OCI-LY7 (cell line): ENCODE results near the gene BBS5. TPM values are rescaled to one million over a fixed set of nuclear protein-coding genes. Genes with fewer than 3 reads are reported as not detected.

Experiments used
- BruUV-seq: library from RNA; stranded (reverse); fragments of 400-500 nt; replicated peaks from 2 replicates; lab custom pipeline; 2021; lab: Mats Ljungman, UMichigan
- CTCF ChIA-PET: fragments of 300-600 bp; sonication (Branson Sonifier 250); formaldehyde crosslinking; loops from one replicate; lab custom pipeline; 2022; ENCODE audit warnings: antibody characterized with exemption; ENCODE audit not compliant: unreplicated experiment; lab: Charles Lee
- POLR2A ChIA-PET: fragments of 300-600 bp; sonication (Branson Sonifier 250); formaldehyde crosslinking; loops from one replicate; lab custom pipeline; 2022; ENCODE audit warnings: antibody characterized with exemption; lab: Charles Lee
- DNase-seq: peaks from one replicate; pipeline ENCODE4 v3.0.0-alpha.2; 2015; ENCODE audit warnings: low spot score
- H2AFZ ChIP-seq: fragments of 200-600 bp; sonication (generic), shearing (Covaris generic); 2 replicates; pipeline ENCODE4 v1.6.1; 2014; ENCODE audit warnings: mild to moderate bottlenecking, antibody characterized with exemption, low read length, moderate library complexity
- H3K27ac ChIP-seq: fragments of 200-600 bp; sonication (generic); 2 replicates; pipeline ENCODE4 v1.5.1; 2014; ENCODE audit warnings: mixed run types, low read depth, mild to moderate bottlenecking, moderate library complexity, low read length, inconsistent platforms; ENCODE audit not compliant: poor library complexity, severe bottlenecking
- H3K36me3 ChIP-seq: fragments of 200-600 bp; sonication (generic); 2 replicates; pipeline ENCODE4 v1.6.1; 2014; ENCODE audit warnings: mild to moderate bottlenecking, antibody characterized with exemption, low read length, moderate library complexity, mixed read lengths; ENCODE audit not compliant: insufficient read depth
- H3K4me1 ChIP-seq: fragments of 200-600 bp; sonication (generic); 2 replicates; pipeline ENCODE4 v1.5.1; 2014; ENCODE audit warnings: mild to moderate bottlenecking, low read length; ENCODE audit not compliant: insufficient read depth, poor library complexity, severe bottlenecking
- H3K4me2 ChIP-seq: fragments of 200-600 bp; sonication (generic); 2 replicates; pipeline ENCODE4 v1.6.1; 2014; ENCODE audit warnings: mild to moderate bottlenecking, low read length
- H3K4me3 ChIP-seq: fragments of 200-600 bp; sonication (generic); 2 replicates; pipeline ENCODE4 v1.5.1; 2014; ENCODE audit warnings: mild to moderate bottlenecking, low read depth, low read length; ENCODE audit not compliant: poor library complexity, severe bottlenecking
- H3K79me2 ChIP-seq: fragments of 200-600 bp; sonication (generic); 2 replicates; pipeline ENCODE4 v1.6.1; 2016; ENCODE audit warnings: low read depth, mild to moderate bottlenecking, low read length, moderate library complexity, mixed read lengths; ENCODE audit not compliant: insufficient read depth
- H3K9me2 ChIP-seq: fragments of 200-600 bp; sonication (generic); 2 replicates; pipeline ENCODE4 v1.6.1; 2016; ENCODE audit warnings: mild to moderate bottlenecking, low read length, mixed read lengths; ENCODE audit not compliant: insufficient read depth
- H3K9me3 ChIP-seq: fragments of 200-600 bp; sonication (generic); 2 replicates; pipeline ENCODE4 v1.6.1; 2014; ENCODE audit warnings: mild to moderate bottlenecking, mixed run types, low read length, mixed read lengths
- H4K20me1 ChIP-seq: fragments of 200-600 bp; sonication (generic); 2 replicates; pipeline ENCODE4 v1.6.1; 2014; ENCODE audit warnings: mild to moderate bottlenecking, antibody characterized with exemption, low read length, moderate library complexity, mixed read lengths; ENCODE audit not compliant: insufficient read depth
- EZH2phosphoT487 ChIP-seq: fragments of 200-600 bp; sonication (generic); IDR thresholded peaks from 2 replicates; pipeline ENCODE4 v1.6.1; 2018; ENCODE audit warnings: low read depth, borderline replicate concordance, mild to moderate bottlenecking, mixed run types, antibody characterized with exemption, low read length, moderate library complexity, mixed read lengths
- intact Hi-C: fragments of 100-400 bp; cut with micrococcal nuclease; formaldehyde crosslinking; loops from one replicate; pipeline ENCODE4 v1.10.0; 2022; ENCODE audit not compliant: unreplicated experiment
- total RNA-seq, 2 experiments: library from RNA; depleted of rRNA in 1 of 2; stranded (reverse); fragments of >200 nt in 1 of 2; shearing (Covaris generic) in 1 of 2; gene quantifications; 2 replicates each; pipeline ENCODE4 v1.2.3, GENCODE V29; 2014 to 2022
- TF ChIP-seq, protein P1 (sequence below): fragments of 200-600 bp; sonication (generic); conservative IDR thresholded peaks from 2 replicates; pipeline ENCODE4 v1.5.1; 2014; ENCODE audit warnings: mild to moderate bottlenecking, antibody characterized with exemption, low read length, moderate library complexity, mixed read lengths

BBS5 gene
- total RNA-seq, 2 experiments from 2014 or later: 0.11 to 0.13 TPM

DNA sequence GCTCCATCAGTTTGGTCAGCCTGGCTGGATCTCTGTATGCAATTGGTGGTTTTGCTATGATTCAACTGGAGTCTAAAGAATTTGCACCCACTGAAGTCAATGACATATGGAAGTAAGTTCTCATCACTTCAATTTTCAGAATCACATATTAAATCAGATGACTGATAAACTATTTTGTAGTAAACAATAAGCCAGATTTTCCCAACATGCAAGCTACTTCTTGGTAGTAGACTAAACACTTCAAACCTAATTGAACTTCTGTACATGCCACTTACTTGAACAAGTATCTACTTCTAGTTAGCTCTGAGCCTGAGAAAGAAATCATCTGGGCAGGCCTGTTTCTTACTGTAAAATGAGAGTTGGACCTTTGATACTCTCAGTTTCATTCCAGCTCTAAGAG, 41.6 kb downstream of the BBS5 start:
- BruUV-seq: no TSS peak
- Histone ChIP-seq H3K27ac (no peak overlapping the region), H3K4me1 (no peaks in the 10 kb centered on the region), H3K79me2 (no peaks in the 10 kb centered on the region), H4K20me1 (no peaks in the 10 kb centered on the region), H2AFZ (no peak overlapping the region), H3K9me2 (no peaks in the 10 kb centered on the region), H3K4me2 (no peak overlapping the region), H3K36me3 (no peaks in the 10 kb centered on the region), H3K9me3 (no peaks in the 10 kb centered on the region), H3K4me3 (no peak overlapping the region)
- POLR2A ChIA-PET: interaction anchor here (0.8 to 1.5 kb wide), 3 partner anchors 11 to 270 kb away, joined by 3 to 5 read pairs (median 3); partner anchors contain the start of gene KLHL41
- intact Hi-C loops: no loop called here
- TF ChIP-seq, protein P1, sequence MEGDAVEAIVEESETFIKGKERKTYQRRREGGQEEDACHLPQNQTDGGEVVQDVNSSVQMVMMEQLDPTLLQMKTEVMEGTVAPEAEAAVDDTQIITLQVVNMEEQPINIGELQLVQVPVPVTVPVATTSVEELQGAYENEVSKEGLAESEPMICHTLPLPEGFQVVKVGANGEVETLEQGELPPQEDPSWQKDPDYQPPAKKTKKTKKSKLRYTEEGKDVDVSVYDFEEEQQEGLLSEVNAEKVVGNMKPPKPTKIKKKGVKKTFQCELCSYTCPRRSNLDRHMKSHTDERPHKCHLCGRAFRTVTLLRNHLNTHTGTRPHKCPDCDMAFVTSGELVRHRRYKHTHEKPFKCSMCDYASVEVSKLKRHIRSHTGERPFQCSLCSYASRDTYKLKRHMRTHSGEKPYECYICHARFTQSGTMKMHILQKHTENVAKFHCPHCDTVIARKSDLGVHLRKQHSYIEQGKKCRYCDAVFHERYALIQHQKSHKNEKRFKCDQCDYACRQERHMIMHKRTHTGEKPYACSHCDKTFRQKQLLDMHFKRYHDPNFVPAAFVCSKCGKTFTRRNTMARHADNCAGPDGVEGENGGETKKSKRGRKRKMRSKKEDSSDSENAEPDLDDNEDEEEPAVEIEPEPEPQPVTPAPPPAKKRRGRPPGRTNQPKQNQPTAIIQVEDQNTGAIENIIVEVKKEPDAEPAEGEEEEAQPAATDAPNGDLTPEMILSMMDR: no peak
- TF ChIP-seq EZH2phosphoT487: no peak
- CTCF ChIA-PET: no interaction called here
- no peak for DNase-seq

DNA sequence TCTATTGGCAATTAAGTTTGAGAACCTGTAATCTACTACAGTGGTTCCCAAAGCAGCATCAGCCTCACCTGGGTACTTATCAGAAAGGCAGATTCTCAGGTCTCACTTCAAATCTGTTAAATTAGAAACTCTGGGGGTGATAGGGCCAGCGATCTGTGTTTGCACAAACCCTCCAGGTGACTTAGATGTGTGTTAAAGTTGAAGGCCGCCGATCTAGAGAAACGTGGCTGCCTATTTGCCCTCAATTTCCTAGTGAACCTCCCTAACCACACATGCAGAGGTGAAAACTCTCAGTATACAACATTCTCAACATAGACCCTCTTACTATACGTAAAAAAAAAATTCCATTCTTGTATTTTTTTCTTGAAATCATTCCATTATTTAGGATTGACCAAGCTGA, 44.4 kb downstream of the BBS5 start:
- POLR2A ChIA-PET: interaction anchor here (0.6 kb wide), 1 partner anchor 371 kb away, joined by 4 read pairs; no protein-coding TSS in a partner anchor

DNA sequence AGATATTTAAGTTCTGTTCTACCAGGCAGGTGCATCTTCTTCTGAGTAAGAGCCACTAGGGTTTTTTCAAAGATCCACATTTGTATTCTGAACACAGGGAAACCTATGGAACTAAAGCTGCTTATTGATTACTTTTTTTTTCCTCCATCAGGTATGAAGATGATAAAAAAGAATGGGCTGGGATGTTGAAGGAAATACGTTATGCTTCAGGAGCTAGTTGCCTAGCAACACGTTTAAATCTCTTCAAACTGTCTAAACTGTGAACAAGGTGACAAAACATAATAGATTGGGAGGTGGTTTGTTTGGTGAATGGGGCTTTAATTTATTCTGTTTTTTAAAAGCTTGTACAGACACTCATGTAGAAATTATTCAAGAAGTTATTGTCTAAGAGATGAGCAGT, 46.1 kb downstream of the BBS5 start:
- Histone ChIP-seq H3K9me2 (no peaks in the 10 kb centered on the region), H3K4me3 (no peak overlapping the region), H2AFZ (no peak overlapping the region), H3K4me2 (no peak overlapping the region), H3K4me1 (no peaks in the 10 kb centered on the region), H3K27ac (no peak overlapping the region), H3K9me3 (no peaks in the 10 kb centered on the region), H3K36me3 (peaks cover 30% of the 10 kb centered on the region; the same call in 1 of the 2 replicates), H4K20me1 (no peaks in the 10 kb centered on the region), H3K79me2 (no peaks in the 10 kb centered on the region)
- BruUV-seq: no TSS peak
- CTCF ChIA-PET: no interaction called here
- TF ChIP-seq, protein P1: no peak
- no peak for TF ChIP-seq EZH2phosphoT487
- POLR2A ChIA-PET: no interaction called here
- no peak for DNase-seq
- intact Hi-C loops: loop anchor here (5.0 kb wide), 2 partner anchors 152 to 402 kb away; no protein-coding TSS in a partner anchor

More for the DNA sequence above, 44.4 kb downstream of the BBS5 start:
- CTCF ChIA-PET: no interaction called here
- H3K27ac ChIP-seq: no peak overlapping the region
- no peaks in the 10 kb centered on the region for H3K9me3 ChIP-seq
- peaks cover 13% of the 10 kb centered on the region; the same call in 1 of the 2 replicates for H3K36me3 ChIP-seq
- intact Hi-C loops: no loop called here
- H3K4me2 ChIP-seq: no peak overlapping the region
- H3K4me3 ChIP-seq: no peak overlapping the region
- no peaks in the 10 kb centered on the region for H3K79me2 ChIP-seq
- H3K9me2 ChIP-seq: no peaks in the 10 kb centered on the region
- no peaks in the 10 kb centered on the region for H4K20me1 ChIP-seq
- DNase-seq: no peak
- H3K4me1 ChIP-seq: no peaks in the 10 kb centered on the region
- no peak overlapping the region for H2AFZ ChIP-seq
- TF ChIP-seq, protein P1: no peak
- no peak for TF ChIP-seq EZH2phosphoT487
- BruUV-seq: no TSS peak
